Heart left ventricle (tissue), 13 donors: ENCODE results near the gene SRBD1.

Experiments used
- POLR2A ChIP-seq, 2 donors: fragments of 450-650 bp; IDR thresholded peaks; one replicate each; pipeline ENCODE4 v1.6.1; 2017; ENCODE audit warnings: antibody characterized with exemption in 2 of 2, mild to moderate bottlenecking in 2 of 2, moderate library complexity in 2 of 2
- TF ChIP-seq, protein P1 (sequence below), 12 donors: fragments of 200-600 bp; sonication (generic) in 4 of 12; IDR thresholded peaks; one replicate each; pipeline versions ENCODE4 v1.5.0 to v1.8.0; 2018 to 2022; ENCODE audit warnings: antibody characterized with exemption in 12 of 12, mild to moderate bottlenecking in 5 of 12
- donor health status: ischemic (EF 13 %, LVEDD 7.1; RV severe dilation, severe dysfunction).
- donor health status: DM: no; HTN: yes; CAD: no.
- donor health status: DM: no; HTN: no; CAD: no.
- donor health status: ischemic (EF 25% LVEDD 6.9; RV normal size, moderate dysfunction).
- donor health status: ischemic (EF 25% LVEDD 5.7; RV mildly dilated, moderate dysfunction).
- donor health status: ischemic (EF 35%, LVEDD 5.7; RV mildly dilated, moderate dysfunction).
- donor health status: nonischemic (EF 11% LVEDD 7.7; RV severe dilation, severe dysfunction).
- donor health status: DM: yes; HTN: yes; CAD: no.
- donor health status: PGD.
- donor health status: ischemic (EF 29% LVEDD 5.4; RV normal size, mild dysfunction).
- donor health status: nonischemic (EF 23%, LVEDD 6.1; RV moderate dilation, normal function).

- TF ChIP-seq, protein P1, sequence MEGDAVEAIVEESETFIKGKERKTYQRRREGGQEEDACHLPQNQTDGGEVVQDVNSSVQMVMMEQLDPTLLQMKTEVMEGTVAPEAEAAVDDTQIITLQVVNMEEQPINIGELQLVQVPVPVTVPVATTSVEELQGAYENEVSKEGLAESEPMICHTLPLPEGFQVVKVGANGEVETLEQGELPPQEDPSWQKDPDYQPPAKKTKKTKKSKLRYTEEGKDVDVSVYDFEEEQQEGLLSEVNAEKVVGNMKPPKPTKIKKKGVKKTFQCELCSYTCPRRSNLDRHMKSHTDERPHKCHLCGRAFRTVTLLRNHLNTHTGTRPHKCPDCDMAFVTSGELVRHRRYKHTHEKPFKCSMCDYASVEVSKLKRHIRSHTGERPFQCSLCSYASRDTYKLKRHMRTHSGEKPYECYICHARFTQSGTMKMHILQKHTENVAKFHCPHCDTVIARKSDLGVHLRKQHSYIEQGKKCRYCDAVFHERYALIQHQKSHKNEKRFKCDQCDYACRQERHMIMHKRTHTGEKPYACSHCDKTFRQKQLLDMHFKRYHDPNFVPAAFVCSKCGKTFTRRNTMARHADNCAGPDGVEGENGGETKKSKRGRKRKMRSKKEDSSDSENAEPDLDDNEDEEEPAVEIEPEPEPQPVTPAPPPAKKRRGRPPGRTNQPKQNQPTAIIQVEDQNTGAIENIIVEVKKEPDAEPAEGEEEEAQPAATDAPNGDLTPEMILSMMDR (IDR thresholded peaks at IDR 0.05) = no peak
- no peak for TF ChIP-seq POLR2A (IDR thresholded peaks at IDR 0.05)
Observed at GRCh38 chr2:45614871-45615415, 3.9 kb upstream of the SRBD1 start.
